C4-2B (cell line): ENCODE results near the gene MCMBP.

Source experiments
- ZFX ChIP-seq: fragments of 450-650 bp; IDR thresholded peaks from 2 replicates; pipeline ENCODE4 v1.6.1; 2017
- TF ChIP-seq, protein P1 (sequence below): fragments of 450-650 bp; conservative IDR thresholded peaks from 2 replicates; pipeline ENCODE4 v1.5.1; 2017; ENCODE audit warnings: mild to moderate bottlenecking

GRCh38 chr10:119830851-119831250, 41.8 kb downstream of the MCMBP start:
- TF ChIP-seq, protein P1, sequence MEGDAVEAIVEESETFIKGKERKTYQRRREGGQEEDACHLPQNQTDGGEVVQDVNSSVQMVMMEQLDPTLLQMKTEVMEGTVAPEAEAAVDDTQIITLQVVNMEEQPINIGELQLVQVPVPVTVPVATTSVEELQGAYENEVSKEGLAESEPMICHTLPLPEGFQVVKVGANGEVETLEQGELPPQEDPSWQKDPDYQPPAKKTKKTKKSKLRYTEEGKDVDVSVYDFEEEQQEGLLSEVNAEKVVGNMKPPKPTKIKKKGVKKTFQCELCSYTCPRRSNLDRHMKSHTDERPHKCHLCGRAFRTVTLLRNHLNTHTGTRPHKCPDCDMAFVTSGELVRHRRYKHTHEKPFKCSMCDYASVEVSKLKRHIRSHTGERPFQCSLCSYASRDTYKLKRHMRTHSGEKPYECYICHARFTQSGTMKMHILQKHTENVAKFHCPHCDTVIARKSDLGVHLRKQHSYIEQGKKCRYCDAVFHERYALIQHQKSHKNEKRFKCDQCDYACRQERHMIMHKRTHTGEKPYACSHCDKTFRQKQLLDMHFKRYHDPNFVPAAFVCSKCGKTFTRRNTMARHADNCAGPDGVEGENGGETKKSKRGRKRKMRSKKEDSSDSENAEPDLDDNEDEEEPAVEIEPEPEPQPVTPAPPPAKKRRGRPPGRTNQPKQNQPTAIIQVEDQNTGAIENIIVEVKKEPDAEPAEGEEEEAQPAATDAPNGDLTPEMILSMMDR = no peak
- TF ChIP-seq ZFX = no peak
